Putamen (tissue), 1 donor: ENCODE results near the gene ANKRD2.
A peak's percentile ranks its signal among the peaks of the same experiment; 100 is the strongest.
"Not testable (repeated sequence)": the region's sequence is repeated elsewhere in the genome, so short reads cannot be mapped to it uniquely, and the experiment has no call there.

Experiments used
- DNase-seq: peaks from one replicate; pipeline ENCODE4 v3.0.0-alpha.2; 2016; ENCODE audit warnings: low spot score

ANKRD2 gene

DNA sequence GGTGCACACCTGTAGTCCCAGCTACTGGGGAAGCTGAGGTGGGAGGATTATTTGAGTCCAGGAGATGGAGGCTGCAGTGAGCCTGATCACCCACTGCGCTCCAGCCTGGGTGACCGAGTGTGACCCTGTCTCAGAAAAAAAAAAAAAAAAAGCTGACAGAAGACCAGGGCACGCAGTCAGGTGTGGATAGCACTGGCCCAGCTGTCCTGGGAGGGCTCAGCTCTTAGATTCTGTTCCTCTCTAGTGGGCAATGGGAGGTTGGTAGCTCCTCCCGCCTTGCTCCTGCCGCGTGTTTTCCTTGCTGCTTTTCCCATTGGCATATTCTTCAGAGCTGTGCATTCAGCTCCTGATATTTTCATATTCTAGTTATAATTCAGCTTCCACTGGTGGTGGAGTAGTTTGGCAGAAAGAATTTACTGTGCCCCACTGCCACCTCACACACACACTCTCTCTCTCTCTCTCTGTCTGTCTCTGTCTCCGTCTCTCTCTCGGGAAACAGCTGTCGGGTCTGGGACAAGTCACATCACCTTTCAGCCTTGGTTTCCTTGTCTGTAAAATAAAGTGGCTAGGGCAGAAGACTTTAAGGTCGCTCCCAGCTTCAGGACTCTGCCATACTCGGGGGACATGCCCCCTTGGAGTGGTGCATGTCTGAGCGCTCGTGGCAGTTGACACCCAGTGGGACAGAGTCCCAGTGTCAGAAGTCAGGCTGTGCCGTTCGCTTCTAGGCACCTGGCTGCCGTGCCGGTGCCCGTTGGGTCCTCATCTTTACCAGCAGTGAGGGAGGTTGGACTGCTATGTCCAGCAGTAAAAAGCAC is 25.9 kb upstream of the ANKRD2 start:
- no peak for DNase-seq

DNA sequence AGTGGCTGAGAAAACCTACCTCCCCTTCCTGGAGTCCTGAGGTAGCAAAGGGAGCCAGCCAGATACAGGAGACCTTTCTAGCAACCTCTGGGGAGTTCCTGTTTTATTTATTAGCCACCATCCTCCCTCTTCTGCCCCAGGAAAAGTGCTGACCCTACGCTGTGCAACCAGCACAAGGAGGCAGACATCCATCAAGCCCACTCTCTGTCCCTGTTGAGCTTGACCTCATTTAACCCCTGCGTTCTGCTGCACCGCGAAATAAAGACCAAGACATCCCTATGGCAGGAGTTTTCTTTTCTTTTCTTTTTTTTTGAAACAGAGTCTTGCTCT is 25.3 kb upstream of the ANKRD2 start:
- no peak for DNase-seq

DNA sequence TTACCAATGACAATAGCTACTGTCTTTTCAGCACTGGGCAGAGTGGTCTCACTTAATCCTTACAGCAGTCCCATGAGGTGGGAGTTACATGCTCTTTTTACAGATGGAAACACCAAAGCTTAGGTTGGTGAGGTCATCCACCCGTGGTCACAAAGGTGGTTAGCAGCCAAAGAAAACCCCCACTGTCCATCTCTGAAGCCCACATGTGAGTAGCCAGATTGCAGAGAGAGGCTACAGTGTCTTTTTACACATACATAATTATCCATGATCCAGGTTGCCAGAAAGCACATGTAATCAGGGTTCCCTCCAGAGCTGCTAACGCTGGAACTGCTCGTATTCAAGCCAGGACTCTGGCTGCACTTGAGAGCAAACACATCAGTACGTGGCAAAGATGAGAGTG is 24.6 kb upstream of the ANKRD2 start:
- DNase-seq = no peak

DNA sequence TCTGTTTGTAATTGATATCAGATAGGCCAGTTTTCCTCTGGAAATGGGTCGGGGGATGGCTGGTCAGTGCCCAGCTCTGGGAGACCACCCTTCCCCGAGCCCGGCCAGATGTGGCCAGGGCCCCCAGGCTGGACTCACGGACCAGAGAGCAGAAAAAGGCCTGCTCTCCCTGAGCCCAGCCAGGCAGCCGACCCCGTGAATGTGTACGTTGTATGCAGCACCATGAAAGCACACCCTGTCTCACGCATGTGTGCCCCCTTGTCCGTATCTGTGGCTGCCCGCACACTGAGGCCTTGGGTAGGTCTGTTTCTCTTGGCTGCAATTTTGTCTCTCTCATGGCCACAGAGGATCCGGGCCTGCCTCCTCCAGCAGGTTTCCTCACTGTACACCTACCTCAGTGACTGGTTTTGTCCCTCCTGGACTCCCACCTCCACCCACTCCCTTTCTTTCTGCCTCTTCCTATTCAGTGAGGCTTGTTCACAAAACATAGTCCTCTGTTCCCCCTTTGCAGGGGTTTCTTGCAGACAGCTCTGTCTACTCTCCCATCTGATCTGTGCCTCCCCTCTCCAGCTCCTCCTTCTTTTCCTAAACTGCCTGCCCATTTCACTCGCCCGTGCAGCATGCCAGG is 23.6 kb upstream of the ANKRD2 start:
- DNase-seq = no peak

DNA sequence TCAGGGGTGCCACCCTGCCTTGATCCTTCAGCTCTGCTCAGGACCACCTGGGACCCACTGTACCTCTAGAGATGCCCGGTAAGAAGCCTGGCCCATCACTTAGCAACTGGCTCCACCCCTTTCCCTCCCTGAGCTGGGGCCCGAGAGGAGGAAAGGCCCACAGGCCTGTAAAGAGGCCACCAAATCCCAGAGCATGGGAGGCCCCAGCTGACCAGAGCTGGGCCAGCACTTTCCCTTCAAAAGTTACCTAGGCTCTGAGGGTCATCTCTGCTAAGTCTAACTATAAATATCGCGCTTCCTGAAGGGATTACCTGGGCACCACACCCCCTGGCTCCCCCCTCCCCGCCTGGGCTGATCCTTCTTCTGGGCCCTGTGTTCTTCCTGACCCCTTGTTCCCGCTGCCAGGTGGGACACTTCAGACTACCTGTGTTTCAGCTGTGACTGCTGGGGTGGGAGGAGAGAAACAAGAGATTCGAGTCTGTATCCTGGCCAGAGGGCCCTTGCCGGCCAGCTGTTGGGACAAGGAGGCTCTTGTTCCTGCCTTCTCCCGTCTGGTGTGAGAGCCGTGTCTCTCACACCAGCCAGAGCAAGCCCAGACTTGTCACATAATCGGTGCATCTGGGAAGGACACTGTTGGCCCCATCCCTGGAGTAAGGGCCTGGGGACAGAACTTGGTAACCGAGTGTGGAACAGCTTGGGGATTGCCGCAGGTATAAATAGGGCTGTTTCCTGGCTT is 22.8 kb upstream of the ANKRD2 start:
- DNase-seq = peak; percentile 78

DNA sequence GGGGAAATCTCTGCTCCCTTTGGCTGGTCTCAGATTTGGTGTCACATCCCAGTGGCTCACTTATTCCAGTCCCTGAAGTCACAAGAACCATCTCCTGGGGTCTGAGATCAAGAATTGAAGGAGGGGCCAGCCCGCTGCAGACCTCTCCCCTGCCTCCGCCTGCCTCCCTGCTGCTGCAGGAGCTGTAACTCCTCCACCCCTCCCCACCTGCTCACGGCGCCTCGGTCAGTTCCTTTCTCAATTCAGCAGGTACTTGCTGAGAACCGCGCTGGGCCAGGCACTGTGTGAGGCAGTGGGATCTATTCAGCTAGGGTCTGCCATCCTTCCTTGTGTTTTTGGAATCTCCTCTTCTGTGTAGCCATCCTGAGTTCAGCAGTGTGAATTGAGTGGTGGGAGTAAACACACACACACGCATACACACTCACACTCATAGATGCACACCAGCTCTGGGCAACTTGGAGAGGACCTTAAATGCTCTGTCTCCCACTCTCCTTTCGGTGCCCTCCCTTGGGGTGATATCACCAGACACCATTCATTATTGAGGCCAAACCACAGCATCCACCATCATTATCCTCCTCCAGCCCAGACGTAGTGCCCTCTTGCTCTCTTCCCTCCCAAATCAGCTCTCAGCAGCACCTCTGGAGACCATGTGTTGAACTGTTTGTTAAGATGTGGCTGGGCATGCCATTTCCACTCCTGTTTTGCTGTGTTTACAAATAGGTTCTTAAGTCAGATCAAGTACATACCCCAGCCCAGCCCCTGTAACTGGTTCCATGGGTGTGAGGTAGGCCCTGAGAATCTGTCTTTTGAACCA is 22.0 kb upstream of the ANKRD2 start:
- DNase-seq = no peak

DNA sequence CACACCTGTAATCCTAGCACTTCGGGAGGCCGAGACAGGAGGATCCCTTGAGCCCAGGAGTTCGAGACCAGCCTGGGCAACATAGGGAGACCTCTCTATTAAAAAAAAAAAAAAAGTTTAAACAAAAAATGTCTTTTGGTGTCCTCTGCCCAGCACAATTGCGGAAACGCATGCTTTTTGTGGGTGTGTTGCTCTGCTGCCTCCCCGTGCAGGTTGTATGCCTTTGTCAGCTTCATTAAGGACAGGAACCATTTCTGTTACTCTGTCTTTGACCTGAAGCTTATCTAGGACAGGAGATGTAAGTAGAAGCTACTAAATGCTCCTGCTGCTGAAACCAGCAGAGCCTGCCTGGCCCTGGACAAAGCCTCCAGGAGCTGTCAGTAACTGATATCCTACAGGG is 21.3 kb upstream of the ANKRD2 start:
- DNase-seq = no peak

DNA sequence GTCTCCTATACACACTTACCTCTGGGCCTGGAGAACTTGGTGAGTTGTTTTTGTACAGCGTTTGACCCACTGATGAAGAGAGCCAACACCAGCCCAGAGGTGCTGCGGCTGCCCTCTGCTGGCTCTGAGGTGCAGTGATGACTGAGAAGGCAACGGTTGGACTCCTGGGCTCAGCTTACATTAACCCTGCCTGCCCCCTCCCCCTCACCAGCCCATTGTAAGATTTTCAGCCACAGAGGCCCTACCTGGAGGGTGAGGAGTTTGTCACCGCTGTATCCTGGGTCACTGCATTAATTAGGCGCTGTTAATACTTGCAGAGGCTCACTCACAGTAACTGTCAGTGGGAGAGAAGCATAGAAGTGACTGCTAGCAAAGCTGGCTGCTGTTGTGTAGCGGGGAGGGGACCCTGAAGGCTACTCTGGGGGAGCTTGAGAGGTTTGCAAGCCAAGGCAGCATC is 19.0 kb upstream of the ANKRD2 start:
- DNase-seq = peak; percentile 62

DNA sequence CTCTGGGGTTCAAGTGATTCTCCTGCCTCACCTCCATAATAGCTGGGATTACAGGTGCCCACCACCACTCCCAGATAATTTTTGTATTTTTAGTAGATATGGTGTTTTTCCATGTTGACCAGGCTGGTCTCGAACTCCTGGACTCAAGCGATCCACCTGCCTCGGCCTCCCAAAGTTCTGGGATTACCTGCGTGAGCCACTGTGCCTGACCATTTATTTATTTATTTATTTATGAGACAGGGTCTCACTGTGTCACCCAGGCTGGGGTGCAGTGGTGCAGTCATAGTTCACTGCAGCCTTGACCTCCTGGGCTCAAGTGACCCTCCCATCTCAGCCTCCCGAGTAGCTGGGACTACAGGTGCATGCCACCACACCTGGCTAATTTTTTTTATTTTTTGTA is 18.2 kb upstream of the ANKRD2 start:
- DNase-seq = not testable (repeated sequence)

DNA sequence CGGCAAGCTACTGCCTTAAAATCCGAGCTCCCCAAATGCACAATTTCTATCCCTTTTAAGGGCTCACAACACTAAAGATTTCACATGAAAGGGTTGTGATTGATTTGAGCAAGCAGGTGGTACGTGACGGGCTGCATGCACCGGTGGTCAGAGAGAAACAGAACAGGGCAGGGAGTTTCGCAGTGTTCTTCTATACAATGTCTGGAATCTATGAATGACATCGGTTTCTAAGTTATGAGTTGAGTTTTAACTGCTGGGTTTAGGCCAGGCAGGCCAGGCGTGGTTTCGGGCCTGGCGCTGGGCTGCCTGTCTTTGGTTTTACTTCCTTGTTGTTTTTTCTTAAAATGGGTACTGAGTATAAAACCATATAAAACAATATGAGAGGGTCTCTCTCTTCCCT is 17.0 kb upstream of the ANKRD2 start:
- not testable (repeated sequence) for DNase-seq

DNA sequence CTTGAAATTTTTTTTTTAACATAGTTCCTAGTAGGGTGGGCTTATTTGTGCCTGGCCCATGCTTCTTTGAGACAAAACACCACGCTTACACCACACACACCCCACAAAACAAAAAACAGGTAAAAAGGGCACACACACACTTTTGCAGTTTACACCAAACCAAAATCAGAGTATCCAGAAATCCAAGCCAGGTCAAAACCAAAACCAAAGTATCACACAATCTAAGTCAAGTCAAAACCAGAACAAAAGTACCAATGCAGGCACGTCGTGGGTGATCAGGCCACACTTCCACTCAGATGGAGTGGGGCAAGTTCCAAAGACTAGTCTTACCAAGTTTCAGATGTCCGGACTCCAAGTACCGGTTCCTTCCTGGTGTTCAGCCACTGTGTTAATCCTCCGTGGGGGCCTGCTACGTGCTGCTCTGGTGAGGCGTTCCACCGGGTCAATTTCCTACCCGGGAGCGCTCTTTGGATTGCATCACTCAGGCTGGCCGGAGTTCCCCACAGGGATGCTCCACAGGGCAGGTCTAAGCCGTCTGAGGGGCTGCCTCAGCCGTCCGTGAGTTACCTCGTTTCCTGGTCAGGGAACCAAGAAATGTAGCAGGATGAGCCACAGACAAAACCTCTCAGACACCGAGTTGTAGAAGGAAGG is 11.7 kb upstream of the ANKRD2 start:
- DNase-seq = not testable (repeated sequence)

DNA sequence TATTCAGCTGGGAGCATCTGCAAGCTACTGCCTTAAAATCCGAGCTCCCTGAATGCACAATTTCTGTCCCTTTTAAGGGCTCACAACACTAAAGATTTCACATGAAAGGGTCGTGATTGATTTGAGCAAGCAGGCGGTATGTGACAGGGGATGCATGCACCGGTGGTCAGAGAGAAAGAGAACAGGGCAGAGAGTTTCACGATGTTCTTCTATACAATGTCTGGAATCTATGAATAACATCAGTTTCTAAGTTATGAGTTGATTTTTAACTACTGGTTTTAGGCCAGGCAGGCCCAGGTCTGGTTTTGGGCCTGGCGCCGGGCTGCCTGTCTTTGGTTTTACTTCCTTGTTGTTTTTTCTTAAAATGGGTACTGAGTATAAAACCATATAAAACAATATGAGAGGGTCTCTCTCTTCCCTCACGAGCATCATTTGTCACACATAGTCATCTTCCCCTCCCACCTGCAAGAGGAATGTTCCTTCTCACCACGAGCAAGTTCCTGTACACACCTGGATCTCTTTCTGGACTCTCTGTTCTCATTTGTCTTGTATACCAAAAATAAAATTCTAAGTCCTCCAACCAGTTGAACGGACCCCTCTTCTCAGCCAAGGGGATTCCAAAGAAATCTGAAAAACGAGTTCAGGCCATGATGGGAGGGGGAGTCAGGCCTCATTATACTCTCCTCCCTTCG is 11.0 kb upstream of the ANKRD2 start:
- DNase-seq = not testable (repeated sequence)

DNA sequence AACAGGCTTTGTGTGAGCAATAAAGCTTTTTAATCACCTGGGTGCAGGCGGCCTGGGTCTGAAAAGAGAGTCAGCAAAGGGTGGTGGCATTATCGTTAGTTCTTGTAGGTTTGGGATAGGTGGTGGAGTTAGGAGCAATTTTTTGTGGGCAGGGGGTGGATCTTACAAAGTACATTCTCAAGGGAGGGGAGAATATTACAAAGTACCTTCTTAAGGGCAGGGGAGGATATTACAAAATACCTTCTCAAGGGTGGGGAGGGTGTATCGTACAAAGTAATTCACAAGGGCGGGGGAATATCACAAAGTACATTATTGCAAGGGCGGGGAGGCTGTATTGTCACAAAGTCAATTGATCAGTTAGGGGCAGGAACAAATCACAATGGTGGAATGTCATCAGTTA is 10.2 kb upstream of the ANKRD2 start:
- not testable (repeated sequence) for DNase-seq

DNA sequence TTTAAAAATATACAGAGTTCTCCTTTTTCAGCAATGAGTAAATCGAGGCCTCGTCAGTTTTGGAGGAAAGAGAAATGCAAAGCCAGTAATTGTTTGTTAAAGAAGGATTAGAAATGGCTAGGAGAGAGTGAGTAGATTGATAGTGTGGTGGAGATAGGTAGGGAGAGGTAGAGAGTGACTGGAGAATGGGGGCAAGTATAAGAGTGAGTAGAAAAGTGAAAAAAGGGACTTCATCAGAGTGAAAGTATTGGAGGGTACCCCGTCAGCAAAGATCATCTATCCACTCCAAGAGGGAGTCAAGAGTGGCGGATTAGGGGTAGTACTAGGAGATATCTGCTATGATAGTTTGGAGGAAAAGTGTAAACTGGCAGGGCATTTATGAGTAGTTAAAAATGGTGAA is 9.2 kb upstream of the ANKRD2 start:
- no peak for DNase-seq

DNA sequence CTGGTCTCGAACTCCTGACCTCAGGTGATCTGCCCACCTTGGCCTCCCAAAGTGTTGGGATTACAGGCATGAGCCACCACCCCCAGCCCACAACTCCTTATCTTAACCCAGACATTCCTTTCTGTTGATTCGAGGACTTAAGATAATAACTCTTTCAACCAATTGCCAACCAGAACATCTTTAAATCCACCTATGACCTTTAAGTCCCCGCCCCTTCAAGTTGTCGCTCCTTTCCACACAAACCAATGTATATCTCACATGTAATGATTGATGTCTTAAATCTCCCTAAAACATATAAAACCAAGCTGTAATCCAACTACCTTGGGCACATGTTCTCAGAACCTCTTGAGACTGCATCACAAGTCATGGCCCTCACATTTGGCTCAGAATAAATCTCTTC is 7.8 kb upstream of the ANKRD2 start:
- DNase-seq = no peak

DNA sequence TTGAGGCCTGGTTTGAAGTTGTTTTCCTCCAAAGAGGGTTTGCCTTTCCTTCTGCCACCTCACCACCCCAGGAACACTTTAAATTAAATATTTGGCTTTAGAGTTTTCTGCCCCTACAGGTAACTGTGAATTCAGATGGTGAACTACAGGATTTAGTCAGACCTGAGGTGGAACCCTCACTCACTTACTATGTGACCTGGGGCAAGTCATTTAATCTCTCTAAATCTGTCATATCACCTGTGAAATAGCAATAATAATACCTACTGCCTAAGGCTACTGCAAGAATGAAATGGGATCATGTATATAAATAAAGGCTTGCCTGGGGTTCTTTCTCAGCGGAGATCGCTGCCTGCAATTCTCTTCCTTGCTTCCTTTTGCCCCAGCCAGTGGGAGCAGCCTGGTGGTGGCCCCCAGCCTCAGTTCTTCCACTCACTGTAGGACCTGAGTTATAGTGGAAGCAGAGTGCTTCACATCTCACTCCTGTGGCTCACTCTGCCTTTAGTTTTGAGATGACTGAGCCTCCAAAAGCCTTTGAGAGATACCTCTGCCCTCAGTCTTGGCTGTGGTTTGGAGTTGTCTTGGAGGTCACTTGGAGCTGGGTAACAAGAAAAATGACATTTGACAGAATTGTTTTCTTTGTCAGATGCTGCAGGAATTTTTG is 6.1 kb upstream of the ANKRD2 start:
- no peak for DNase-seq

DNA sequence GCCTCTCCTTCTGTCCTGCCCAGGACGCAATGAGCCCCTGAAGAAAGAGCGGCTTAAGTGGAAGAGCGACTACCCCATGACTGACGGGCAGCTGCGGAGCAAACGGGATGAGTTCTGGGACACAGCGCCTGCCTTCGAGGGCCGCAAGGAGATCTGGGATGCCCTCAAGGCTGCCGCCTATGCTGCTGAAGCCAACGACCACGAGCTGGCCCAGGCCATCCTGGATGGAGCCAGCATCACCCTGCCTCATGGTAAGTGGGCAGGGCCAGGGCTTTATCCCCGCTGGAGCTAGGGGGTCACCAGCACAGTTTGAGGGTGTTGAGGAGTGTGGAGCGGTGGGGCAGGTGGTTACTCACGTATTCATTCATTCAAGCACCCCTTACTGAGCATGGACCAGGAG is 4.7 kb upstream of the ANKRD2 start:
- no peak for DNase-seq

DNA sequence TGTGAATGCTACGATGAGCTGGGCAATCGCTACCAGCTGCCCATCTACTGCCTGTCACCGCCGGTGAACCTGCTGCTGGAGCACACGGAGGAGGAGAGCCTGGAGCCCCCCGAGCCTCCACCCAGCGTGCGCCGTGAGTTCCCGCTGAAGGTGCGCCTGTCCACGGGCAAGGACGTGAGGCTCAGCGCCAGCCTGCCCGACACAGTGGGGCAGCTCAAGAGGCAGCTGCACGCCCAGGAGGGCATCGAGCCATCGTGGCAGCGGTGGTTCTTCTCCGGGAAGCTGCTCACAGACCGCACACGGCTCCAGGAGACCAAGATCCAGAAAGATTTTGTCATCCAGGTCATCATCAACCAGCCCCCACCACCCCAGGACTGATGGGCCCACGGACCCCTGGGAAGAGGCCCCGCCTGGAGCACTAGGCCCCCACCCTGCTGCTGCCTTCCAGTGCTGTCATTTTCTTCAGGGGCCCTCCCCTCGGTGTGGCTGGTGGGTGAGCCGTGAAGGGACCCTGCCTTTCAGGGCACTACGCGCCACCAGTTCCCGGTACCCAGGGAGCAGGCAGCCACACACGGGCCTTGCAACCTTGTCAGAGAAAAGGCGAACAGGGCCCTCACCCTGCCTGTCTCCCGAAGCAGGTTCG is 2.3 kb upstream of the ANKRD2 start:
- no peak for DNase-seq

DNA sequence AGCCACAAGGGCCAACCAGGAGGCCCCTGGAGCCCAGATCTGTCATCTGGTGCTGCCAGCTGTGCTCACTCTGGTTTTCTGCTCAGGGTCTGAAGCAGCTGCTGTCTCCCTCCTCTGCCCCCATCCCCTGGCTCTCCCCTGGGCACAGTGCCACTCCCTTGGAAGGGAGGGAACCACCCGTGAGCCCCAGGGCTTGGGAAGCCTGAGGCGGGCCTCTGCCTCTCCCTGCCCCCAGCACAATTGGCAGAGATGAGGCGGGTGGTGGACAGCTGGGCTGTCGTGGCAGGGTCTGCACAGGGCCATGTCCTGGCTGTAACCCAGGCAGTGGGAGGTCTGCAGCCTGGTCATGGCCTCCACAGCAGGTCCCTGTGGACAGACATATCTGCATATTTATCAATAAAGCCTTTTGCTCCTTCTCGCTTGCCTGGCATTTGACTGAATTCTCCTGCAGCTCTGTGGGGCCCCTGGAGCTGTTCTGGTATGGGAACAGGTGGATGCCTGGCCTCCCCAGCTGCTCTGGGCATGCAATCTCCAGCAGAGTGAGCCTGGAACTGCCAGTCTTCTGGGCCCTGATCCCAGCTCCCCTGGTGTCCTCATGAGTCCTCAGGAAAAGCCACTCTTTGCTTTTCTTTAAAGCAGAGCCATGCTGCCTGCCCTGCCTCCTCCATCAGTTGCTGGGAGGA is 1.6 kb upstream of the ANKRD2 start:
- no peak for DNase-seq
